SK-N-SH treated with all-trans-retinoic acid at 6 μM for 48 hours (cell line): ENCODE results near the gene PARD3B.

ENCODE experiments used
- ATAC-seq: fragments of 200-7000 bp; cut with Tn5 transposase; 3 replicates; pipeline ENCODE4 v1.9.1; 2020; ENCODE audit warnings: mild to moderate bottlenecking, moderate library complexity
- ARNTL ChIP-seq: fragments of 450-650 bp; formaldehyde crosslinking; IDR thresholded peaks from 2 replicates; pipeline ENCODE4 v1.5.0; 2020; ENCODE audit warnings: low read depth, mild to moderate bottlenecking, moderate library complexity, borderline replicate concordance
- BACH2 ChIP-seq: fragments of 250-450 bp; sonication (Bioruptor Pico); IDR thresholded peaks from 2 replicates; pipeline ENCODE4 v1.9.0; 2021; ENCODE audit warnings: mild to moderate bottlenecking, borderline replicate concordance
- CREB5 ChIP-seq: fragments of 250-450 bp; sonication (Bioruptor Pico); IDR thresholded peaks from 2 replicates; pipeline ENCODE4 v1.5.1; 2020; ENCODE audit warnings: low read depth, mild to moderate bottlenecking, moderate library complexity
- CSDC2 ChIP-seq: fragments of 250-450 bp; sonication (Bioruptor Pico); IDR thresholded peaks from 2 replicates; pipeline ENCODE4 v1.5.0; 2020; ENCODE audit warnings: mild to moderate bottlenecking, moderate library complexity
- CSRNP3 ChIP-seq: fragments of 250-450 bp; sonication (Bioruptor Pico); IDR thresholded peaks from 2 replicates; pipeline ENCODE4 v1.5.1; 2021; ENCODE audit warnings: mild to moderate bottlenecking, moderate library complexity
- ESRRG ChIP-seq: fragments of 250-450 bp; sonication (Bioruptor Pico); IDR thresholded peaks from 2 replicates; pipeline ENCODE4 v1.6.1; 2021; ENCODE audit warnings: mild to moderate bottlenecking
- GLIS3 ChIP-seq: fragments of 250-450 bp; sonication (Bioruptor Pico); IDR thresholded peaks from 2 replicates; pipeline ENCODE4 v1.5.0; 2020; ENCODE audit warnings: mild to moderate bottlenecking, moderate library complexity
- ISL1 ChIP-seq: fragments of 250-450 bp; sonication (Bioruptor Pico); IDR thresholded peaks from 2 replicates; pipeline ENCODE4 v2.1.2; 2022; ENCODE audit warnings: mild to moderate bottlenecking, moderate library complexity
- PATZ1 ChIP-seq: fragments of 250-450 bp; sonication (Bioruptor Pico); IDR thresholded peaks from 2 replicates; pipeline ENCODE4 v1.8.0; 2020; ENCODE audit warnings: mild to moderate bottlenecking, moderate library complexity, borderline replicate concordance
- POU6F1 ChIP-seq: fragments of 250-450 bp; sonication (Bioruptor Pico); IDR thresholded peaks from 2 replicates; pipeline ENCODE4 v1.8.0; 2021; ENCODE audit warnings: low read depth, mild to moderate bottlenecking, moderate library complexity, borderline replicate concordance
- PPARA ChIP-seq: fragments of 250-450 bp; sonication (Bioruptor Pico); IDR thresholded peaks from 2 replicates; pipeline ENCODE4 v1.5.0; 2020; ENCODE audit warnings: mild to moderate bottlenecking, borderline replicate concordance
- RARB ChIP-seq: fragments of 250-450 bp; sonication (Bioruptor Pico); IDR thresholded peaks from 2 replicates; pipeline ENCODE4 v1.8.0; 2021; ENCODE audit warnings: mild to moderate bottlenecking, moderate library complexity
- SNAI2 ChIP-seq: fragments of 250-450 bp; sonication (Bioruptor Pico); IDR thresholded peaks from 2 replicates; pipeline ENCODE4 v1.5.0; 2020; ENCODE audit warnings: mild to moderate bottlenecking, moderate library complexity
- TCF4 ChIP-seq: fragments of 250-450 bp; sonication (Bioruptor Pico); IDR thresholded peaks from 2 replicates; pipeline ENCODE4 v1.8.0; 2021; ENCODE audit warnings: mild to moderate bottlenecking, moderate library complexity, borderline replicate concordance
- TOX ChIP-seq: fragments of 250-450 bp; sonication (Bioruptor Pico); IDR thresholded peaks from 2 replicates; pipeline ENCODE4 v1.8.0; 2021; ENCODE audit warnings: mild to moderate bottlenecking, moderate library complexity, borderline replicate concordance
- TSHZ2 ChIP-seq: fragments of 250-450 bp; sonication (Bioruptor Pico); IDR thresholded peaks from 2 replicates; pipeline ENCODE4 v1.5.0; 2020; ENCODE audit warnings: mild to moderate bottlenecking, moderate library complexity
- ZC3H10 ChIP-seq: fragments of 250-450 bp; sonication (Bioruptor Pico); IDR thresholded peaks from 2 replicates; pipeline ENCODE4 v1.5.1; 2021; ENCODE audit warnings: mild to moderate bottlenecking, moderate library complexity
- ZFP30 ChIP-seq: fragments of 450-650 bp; formaldehyde crosslinking; IDR thresholded peaks from 2 replicates; pipeline ENCODE4 v1.5.0; 2022; ENCODE audit warnings: mild to moderate bottlenecking, moderate library complexity
- ZNF565 ChIP-seq: fragments of 450-650 bp; formaldehyde crosslinking; conservative IDR thresholded peaks from 2 replicates; pipeline ENCODE4 v1.5.0; 2020; ENCODE audit warnings: low read depth, mild to moderate bottlenecking, moderate library complexity
- ZNF8 ChIP-seq: fragments of 450-650 bp; formaldehyde crosslinking; IDR thresholded peaks from 2 replicates; pipeline ENCODE4 v1.5.0; 2020; ENCODE audit warnings: mild to moderate bottlenecking, moderate library complexity

The PARD3B gene

GRCh38 chr2:204986641-204987040, 441.4 kb downstream of the PARD3B start:
- no peak for ATAC-seq
- TF ChIP-seq CSDC2 (CRISPR knock-in tag), result no peak
- TF ChIP-seq ZC3H10 (CRISPR knock-in tag), result no peak
- TF ChIP-seq ZNF565, result no peak
- no peak for TF ChIP-seq CREB5 (CRISPR knock-in tag)
- TF ChIP-seq ISL1, result no peak
- TF ChIP-seq SNAI2, result no peak
- TF ChIP-seq ESRRG (CRISPR knock-in tag), result no peak

GRCh38 chr2:204988836-204989235, 443.6 kb downstream of the PARD3B start:
- TF ChIP-seq ZNF8 (CRISPR knock-in tag) (no peak), ZFP30 (CRISPR knock-in tag) (no peak), PPARA (no peak), CSDC2 (CRISPR knock-in tag) (no peak), TOX (CRISPR knock-in tag) (no peak)
- ATAC-seq, result no peak

- TF ChIP-seq ARNTL (CRISPR knock-in tag) (no peak), ESRRG (CRISPR knock-in tag) (no peak), SNAI2 (no peak), PPARA (no peak), CSDC2 (CRISPR knock-in tag) (no peak), GLIS3 (CRISPR knock-in tag) (no peak), ZC3H10 (CRISPR knock-in tag) (no peak)
- no peak for ATAC-seq
These were observed 444.6 kb downstream of the PARD3B start for GRCh38 chr2:204989877-204990276.

- no peak for ATAC-seq
- TF ChIP-seq ESRRG (CRISPR knock-in tag) (no peak), CSDC2 (CRISPR knock-in tag) (no peak), RARB (CRISPR knock-in tag) (no peak), POU6F1 (no peak), PATZ1 (CRISPR knock-in tag) (no peak), TOX (CRISPR knock-in tag) (no peak)
These were observed 456.2 kb downstream of the PARD3B start for GRCh38 chr2:205001300-205001966.

- no peak for ATAC-seq
- TF ChIP-seq RARB (CRISPR knock-in tag) (no peak), ESRRG (CRISPR knock-in tag) (no peak), BACH2 (no peak), PATZ1 (CRISPR knock-in tag) (no peak), CSRNP3 (CRISPR knock-in tag) (no peak), SNAI2 (no peak), TCF4 (CRISPR knock-in tag) (no peak), TSHZ2 (CRISPR knock-in tag) (no peak), ISL1 (no peak), ZFP30 (CRISPR knock-in tag) (no peak), ZNF565 (no peak), ARNTL (CRISPR knock-in tag) (no peak), POU6F1 (no peak), ZNF8 (CRISPR knock-in tag) (no peak), PPARA (no peak)
These were observed 457.1 kb downstream of the PARD3B start for GRCh38 chr2:205002390-205002789.
